ENCODE results near the gene CNPPD1. TPM values are rescaled to one million over a fixed set of nuclear protein-coding genes. Genes with fewer than 3 reads are reported as not detected.

The CNPPD1 gene
- total RNA-seq, 1 donor from 2014 or later, result 61.5 TPM

- no peak for DNase-seq
- no peak overlapping the region for H3K27ac Mint-ChIP-seq (ENCODE audit: unreplicated experiment)
- H3K4me1 Mint-ChIP-seq (ENCODE audit: low read depth, unreplicated experiment), result peaks cover 30% of the 10 kb centered on the region
- no peak overlapping the region for H3K4me3 Mint-ChIP-seq (ENCODE audit: unreplicated experiment)
- H3K27me3 Mint-ChIP-seq (ENCODE audit: unreplicated experiment), result no peaks in the 10 kb centered on the region
- H3K9me3 Mint-ChIP-seq (ENCODE audit: unreplicated experiment), result peaks cover 2% of the 10 kb centered on the region
- H3K36me3 Mint-ChIP-seq (ENCODE audit: unreplicated experiment), result no peaks in the 10 kb centered on the region
- TF ChIP-seq, protein P1, sequence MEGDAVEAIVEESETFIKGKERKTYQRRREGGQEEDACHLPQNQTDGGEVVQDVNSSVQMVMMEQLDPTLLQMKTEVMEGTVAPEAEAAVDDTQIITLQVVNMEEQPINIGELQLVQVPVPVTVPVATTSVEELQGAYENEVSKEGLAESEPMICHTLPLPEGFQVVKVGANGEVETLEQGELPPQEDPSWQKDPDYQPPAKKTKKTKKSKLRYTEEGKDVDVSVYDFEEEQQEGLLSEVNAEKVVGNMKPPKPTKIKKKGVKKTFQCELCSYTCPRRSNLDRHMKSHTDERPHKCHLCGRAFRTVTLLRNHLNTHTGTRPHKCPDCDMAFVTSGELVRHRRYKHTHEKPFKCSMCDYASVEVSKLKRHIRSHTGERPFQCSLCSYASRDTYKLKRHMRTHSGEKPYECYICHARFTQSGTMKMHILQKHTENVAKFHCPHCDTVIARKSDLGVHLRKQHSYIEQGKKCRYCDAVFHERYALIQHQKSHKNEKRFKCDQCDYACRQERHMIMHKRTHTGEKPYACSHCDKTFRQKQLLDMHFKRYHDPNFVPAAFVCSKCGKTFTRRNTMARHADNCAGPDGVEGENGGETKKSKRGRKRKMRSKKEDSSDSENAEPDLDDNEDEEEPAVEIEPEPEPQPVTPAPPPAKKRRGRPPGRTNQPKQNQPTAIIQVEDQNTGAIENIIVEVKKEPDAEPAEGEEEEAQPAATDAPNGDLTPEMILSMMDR (IDR thresholded peaks at IDR 0.05; ENCODE audit: partially characterized antibody, unreplicated experiment), result no peak
These were observed 54.3 kb downstream of the CNPPD1 start for GRCh38 chr2:219122202-219122980.

Other genes starting within 250 kb of the CNPPD1 start
- gene CDK5R2, start 217.3 kb downstream of the CNPPD1 start, total RNA-seq (ENCODE audit: unreplicated experiment), result 46.1 TPM
- gene FEV, start 191.7 kb downstream of the CNPPD1 start, total RNA-seq (ENCODE audit: unreplicated experiment), result not detected
- gene CRYBA2, start 183.5 kb downstream of the CNPPD1 start, total RNA-seq (ENCODE audit: unreplicated experiment), result 0.49 TPM
- gene CFAP65, start 135.4 kb downstream of the CNPPD1 start, total RNA-seq (ENCODE audit: unreplicated experiment), result 1.1 TPM
- not detected for gene IHH, start 116.0 kb downstream of the CNPPD1 start, total RNA-seq (ENCODE audit: unreplicated experiment)
- gene NHEJ1, start 16.1 kb downstream of the CNPPD1 start, total RNA-seq (ENCODE audit: unreplicated experiment), result 24.8 TPM
- gene SLC23A3, start 6.9 kb downstream of the CNPPD1 start, total RNA-seq (ENCODE audit: unreplicated experiment), result 1.1 TPM
- gene RETREG2, start 1.4 kb upstream of the CNPPD1 start, total RNA-seq (ENCODE audit: unreplicated experiment), result 167 TPM
- gene ZFAND2B, start 29.9 kb upstream of the CNPPD1 start, total RNA-seq (ENCODE audit: unreplicated experiment), result 49.5 TPM
- 49.4 TPM for gene ABCB6, start 42.0 kb upstream of the CNPPD1 start, total RNA-seq (ENCODE audit: unreplicated experiment)
- 80.4 TPM for gene ATG9A, start 52.7 kb upstream of the CNPPD1 start, total RNA-seq (ENCODE audit: unreplicated experiment)
- 95.8 TPM for gene ANKZF1, start 52.9 kb upstream of the CNPPD1 start, total RNA-seq (ENCODE audit: unreplicated experiment)
- 6.2 TPM for gene GLB1L, start 68.5 kb upstream of the CNPPD1 start, total RNA-seq (ENCODE audit: unreplicated experiment)
- gene STK16, start 68.6 kb upstream of the CNPPD1 start, total RNA-seq (ENCODE audit: unreplicated experiment), result 32.2 TPM
- gene TUBA4B, start 76.3 kb upstream of the CNPPD1 start, total RNA-seq (ENCODE audit: unreplicated experiment), result not detected
- 27.5 TPM for gene TUBA4A, start 77.0 kb upstream of the CNPPD1 start, total RNA-seq (ENCODE audit: unreplicated experiment)
- gene DNAJB2, start 102.4 kb upstream of the CNPPD1 start, total RNA-seq (ENCODE audit: unreplicated experiment), result 124 TPM
- gene PTPRN, start 132.5 kb upstream of the CNPPD1 start, total RNA-seq (ENCODE audit: unreplicated experiment), result 104 TPM
- gene RESP18, start 155.8 kb upstream of the CNPPD1 start, total RNA-seq (ENCODE audit: unreplicated experiment), result not detected
- 19.8 TPM for gene DNPEP, start 211.0 kb upstream of the CNPPD1 start, total RNA-seq (ENCODE audit: unreplicated experiment)
- gene DES, start 241.5 kb upstream of the CNPPD1 start, total RNA-seq (ENCODE audit: unreplicated experiment), result 1.3 TPM